GM10847 (cell line): Measurements from ENCODE around the gene RUNX1.

Experiments used
- POLR2A ChIP-seq: IDR thresholded peaks from 2 replicates; pipeline ENCODE4 v1.6.1; 2011; ENCODE audit not compliant: insufficient read length; ENCODE audit errors: extremely low read depth

RUNX1 gene

DNA sequence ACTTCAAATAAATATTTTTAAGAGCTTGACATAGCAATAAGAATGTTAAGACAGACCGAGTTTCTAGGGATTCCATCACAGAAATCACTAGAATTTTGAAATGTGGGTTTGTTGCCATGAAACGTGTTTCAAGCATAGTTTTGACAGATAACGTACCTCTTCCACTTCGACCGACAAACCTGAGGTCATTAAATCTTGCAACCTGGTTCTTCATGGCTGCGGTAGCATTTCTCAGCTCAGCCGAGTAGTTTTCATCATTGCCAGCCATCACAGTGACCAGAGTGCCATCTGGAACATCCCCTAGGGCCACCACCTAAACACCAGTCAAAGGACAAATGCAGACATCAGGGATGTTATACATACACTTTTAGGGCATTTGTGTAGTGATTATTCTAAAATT lies 168.7 kb downstream of the RUNX1 start:
- TF ChIP-seq POLR2A = no peak

DNA sequence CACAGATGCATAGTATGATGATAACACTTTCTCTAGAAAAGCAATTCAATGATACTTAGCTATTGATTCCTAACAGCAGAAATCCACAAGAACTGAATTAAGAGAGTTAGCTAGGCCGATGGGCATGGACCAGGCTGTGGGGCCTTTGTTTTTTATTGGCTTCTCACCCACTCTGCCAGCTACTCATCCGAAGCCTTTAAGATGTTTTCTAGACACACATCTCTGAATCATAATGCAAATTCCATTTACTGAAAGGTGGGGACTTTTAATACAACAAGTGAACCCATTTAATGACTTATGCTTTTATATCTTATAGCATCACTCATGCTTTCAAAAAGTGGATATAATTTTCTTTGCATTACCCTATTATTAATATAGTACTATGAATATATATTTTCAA lies 170.2 kb downstream of the RUNX1 start:
- TF ChIP-seq POLR2A = no peak

DNA sequence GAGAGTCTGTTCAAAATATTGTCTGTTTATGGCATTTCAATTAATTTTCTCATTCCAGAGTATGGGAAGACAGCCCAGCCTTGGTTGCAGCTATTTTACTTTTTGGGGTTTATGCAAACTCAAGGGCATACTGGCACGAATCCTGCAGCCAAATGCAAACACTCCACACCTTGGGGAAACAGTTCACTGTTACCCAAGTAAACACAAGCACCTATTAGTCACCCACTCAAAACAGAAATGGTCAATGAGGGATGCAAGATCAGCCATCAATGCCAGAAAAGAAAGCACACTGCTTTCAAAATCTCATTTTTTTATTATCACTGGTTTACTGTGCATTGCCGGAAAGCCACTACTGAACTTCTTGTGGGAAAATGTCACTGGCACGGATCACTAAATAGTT lies 170.6 kb downstream of the RUNX1 start:
- TF ChIP-seq POLR2A = no peak

DNA sequence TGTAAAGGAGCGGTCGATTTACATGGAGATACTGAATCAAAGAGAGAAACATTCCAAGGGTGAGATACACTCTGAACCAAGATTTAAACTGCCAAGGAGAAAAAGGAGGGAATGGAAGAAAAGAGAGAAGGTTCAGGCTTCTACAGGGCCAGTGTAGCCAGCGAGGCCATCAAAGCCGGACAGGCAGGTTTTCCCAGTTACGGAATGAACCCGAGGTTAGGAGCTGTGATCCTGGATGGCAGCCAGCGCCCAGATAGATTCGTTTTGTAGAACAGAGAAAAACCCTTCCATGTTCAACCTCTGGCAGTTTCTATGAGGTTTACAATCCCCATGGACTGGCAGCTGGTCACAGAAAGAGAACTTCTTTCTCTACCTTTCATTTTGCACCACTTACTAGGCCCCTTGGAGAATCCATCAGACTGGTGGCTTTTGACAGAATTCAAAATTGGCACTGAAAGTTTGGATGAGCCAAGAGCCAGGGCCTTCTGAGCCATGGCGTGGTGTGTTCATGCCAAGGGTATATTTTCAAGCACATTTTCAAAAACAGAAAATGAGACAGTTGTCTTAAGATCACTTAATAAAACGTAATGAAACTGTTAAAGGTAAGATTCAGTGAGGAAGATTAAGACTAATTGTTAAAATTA lies 171.5 kb downstream of the RUNX1 start:
- TF ChIP-seq POLR2A = no peak

DNA sequence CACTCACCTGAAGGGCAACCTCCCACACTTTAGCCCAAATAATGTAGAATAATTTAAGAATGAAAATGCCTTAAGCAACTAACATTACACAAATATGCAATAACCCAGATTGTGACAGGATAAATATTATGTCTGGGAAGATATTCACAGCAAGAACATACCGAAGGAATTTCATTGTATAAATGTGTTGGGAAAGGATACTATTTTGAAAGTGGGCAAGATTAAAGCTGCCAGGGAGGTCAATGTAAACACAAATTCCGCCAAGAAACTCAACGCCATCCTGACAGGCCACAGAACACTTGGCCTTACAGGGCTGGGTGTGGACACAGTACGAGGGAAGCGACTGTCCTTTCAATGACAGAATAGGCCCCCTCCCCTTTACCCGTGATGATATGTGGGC lies 173.3 kb downstream of the RUNX1 start:
- TF ChIP-seq POLR2A = no peak

DNA sequence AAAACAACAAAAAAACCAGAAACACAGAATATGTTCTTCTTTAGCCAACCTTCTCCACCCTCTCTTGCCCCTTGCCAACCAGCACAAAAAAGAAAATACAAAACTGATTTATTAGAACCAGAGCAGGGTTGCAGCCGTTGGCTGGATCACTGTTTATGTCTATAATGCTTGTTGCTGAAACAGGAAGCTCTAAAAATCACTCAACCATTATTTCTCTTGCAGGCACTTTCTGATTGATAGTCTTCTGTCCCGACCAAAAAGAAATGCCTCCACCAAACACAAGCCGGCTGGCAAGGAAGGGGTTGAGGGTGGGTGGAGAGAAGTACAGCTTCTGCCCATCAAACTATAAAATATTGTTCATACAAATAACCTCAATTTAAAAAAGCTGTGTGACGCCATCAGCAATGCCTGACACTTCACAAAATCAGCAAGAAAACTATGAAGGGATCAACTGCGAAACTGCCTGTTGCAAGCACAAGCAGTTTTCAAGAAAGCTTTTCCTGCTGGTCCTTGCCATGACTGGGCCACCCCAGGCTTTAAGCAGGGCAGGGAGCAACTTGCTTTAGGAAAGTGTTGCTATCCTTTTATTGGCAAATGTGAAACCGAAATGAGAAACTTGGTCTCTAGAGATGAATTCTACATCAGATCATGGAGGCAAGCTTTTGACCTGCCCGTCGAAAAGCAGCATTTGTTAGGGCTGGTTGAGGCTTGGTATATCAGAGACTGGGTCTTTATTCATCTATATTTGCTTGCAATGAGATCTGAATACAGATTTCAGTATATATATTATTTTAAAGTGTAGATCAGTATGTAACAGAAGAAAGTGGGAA lies 174.2 kb downstream of the RUNX1 start:
- no peak for TF ChIP-seq POLR2A

DNA sequence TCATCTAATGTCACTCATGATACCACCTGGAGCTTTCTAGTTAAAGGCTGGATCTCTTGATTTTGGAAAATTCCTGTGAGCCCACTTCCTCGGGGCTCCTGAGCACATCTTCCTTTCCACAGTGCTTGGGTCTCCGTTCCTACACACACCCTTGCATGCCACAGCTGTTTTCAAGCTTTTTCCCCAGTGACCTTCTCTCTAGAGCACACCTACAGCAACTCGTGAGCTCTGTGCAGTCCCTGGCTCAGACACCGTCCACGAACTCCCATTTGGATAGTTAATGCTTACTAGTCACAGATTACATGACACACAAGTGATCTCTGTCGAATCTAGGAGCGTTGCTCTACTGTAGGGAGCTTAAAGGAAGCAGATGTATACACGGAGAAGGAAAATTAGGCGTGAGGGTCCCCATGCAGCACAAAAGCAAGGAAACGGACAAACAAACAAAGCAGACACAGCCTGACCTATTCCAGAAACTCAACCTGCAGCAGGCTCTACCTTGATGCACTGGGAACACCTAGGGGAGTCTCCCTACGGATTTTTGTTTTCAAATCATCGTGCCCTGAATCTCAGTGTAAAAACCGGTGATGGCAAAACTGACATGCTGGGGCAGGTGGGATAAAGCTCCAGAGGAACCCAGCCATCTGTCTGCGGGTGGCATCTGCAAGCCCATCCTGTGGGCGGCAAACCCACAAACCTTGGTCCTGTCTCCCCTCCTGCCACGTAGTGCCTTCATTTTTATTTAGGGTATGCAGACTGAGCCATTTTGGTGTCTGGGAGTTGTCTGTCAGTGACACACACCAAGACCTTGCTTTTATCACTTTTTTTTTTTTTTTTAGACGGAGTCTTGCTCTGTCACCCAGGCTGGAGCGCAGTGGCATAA lies 177.8 kb downstream of the RUNX1 start:
- TF ChIP-seq POLR2A = no peak

DNA sequence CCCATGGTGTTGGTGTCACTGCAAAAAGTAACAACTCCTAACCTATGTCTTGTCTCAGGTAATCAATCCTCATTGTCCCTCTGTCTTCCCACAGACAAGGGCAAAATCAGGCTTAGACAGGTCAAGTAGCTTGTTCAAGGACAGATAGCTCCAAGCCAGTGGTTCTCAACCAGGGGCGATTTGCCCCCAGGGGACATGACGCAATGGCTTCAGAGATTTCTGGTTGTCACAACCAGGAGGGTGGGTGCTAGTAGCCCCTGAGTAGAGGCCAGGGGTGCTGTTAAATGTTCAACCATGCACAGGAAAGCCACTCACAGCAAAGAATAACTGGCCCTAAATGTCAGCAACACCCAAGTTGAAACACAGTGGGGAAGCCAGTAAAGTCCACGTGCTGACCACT lies 178.9 kb downstream of the RUNX1 start:
- TF ChIP-seq POLR2A = no peak

DNA sequence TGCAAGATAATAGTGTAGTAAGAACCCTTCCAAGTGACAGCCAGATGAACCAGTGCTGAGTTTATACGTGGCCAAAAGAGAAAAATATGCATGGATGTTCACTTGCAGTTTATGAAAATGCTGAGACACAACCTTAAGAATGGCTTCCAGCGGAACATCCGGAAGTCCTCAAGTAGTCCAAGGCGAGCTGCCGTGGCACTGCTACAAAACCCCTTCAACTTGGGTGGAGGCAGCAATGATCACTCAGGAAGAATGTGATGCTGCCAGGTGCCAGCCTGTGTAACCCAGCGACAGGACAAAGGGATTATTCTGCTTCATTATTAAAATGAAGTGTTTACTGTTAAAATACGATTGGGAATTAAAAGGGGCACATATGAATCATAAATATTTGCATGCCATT lies 179.6 kb downstream of the RUNX1 start:
- TF ChIP-seq POLR2A = no peak

DNA sequence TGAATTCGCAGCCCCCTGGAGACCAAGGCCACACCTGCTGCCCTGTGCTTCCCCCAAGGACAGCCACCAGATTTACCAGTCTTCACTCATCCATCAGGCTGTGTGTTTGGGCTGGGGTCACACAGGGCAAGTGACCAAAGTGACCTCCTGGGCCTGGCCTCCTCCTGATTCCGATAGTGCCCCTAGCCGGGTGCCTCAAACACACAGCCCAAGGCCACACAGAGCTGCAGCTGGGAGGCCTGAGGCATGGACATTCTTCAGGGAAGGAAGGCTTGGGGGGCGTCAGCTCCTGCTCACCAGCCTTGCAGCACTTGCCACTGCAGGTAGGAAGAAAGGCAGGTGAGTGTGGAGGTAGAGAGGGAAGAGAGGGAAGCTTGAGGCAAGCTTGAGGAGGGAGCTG lies 181.3 kb downstream of the RUNX1 start:
- no peak for TF ChIP-seq POLR2A

DNA sequence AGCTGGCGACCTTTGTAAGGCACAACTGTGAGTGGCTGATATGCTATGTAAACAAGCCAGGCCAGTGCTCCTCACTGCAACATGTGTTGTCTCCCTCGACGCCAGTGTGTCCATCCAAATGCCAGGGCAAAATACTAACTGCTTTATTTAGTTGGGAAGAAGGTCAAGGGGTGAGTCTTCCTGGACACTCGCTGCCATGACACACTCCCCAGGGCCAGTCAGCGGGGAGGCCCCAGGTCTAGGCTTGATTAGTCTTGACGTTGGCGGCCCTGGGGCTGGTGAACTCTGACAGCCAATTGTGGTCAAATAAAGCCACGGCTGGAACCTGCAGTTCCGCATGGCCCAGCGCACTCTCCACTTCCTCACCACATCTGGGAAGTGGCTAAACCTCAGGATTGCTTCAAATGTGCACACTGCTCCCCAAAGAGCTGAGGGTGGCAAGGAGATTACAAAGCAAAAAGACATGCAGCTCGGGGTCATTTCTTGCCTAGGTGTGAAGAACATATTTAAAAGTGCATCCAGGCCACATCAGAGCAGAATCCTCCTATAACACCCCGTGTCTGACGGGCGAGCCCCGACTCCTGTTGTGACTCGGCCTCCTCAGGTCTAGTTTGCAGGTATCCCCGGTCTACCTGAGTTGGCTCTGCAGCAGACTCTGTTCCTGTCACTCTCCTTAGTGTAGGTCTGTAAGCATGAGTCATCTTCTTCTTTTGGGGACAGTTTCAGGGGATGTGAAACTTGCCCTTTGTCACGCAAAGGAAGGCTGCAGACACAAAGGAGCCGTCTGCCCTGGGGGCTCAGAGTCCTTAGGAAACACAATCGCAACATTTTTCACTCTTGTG lies 183.5 kb downstream of the RUNX1 start:
- TF ChIP-seq POLR2A = no peak

DNA sequence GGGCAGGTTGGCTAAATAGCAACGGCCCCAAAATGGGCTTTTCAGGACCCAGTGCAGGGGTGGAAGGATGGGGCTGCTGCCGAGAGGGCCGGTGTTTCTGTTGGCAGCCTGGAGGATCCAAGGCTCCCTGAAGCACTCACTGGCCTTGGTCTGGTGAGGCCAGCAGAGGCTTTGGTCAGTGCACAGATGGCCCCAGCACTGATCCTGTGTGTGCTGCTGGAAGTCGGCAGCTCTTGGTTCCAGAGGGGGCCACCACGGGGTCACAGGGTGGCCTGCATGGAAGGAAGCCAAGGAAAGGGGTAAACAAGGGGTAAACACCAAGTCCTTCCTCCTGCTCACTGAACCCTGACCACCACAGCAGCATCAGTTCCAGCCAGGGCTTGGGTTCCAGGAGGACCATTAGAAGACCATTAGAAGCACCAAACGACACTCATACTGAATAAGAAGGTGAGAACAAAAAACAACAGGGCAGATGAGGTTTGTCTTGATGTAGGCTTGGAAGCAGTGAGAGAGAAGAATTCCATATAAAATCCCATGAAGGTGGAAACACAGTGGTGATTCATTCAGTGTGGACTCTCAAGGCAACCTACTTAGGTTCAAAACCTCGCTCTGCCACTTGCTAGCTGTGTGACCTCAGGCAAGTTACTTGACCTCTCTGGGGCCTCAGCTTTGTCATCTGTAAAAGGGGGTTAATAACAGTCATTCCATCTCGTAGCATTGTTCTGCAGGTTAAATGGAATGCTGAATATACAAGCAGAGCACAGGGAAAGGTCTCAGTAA lies 184.5 kb downstream of the RUNX1 start:
- TF ChIP-seq POLR2A = no peak

DNA sequence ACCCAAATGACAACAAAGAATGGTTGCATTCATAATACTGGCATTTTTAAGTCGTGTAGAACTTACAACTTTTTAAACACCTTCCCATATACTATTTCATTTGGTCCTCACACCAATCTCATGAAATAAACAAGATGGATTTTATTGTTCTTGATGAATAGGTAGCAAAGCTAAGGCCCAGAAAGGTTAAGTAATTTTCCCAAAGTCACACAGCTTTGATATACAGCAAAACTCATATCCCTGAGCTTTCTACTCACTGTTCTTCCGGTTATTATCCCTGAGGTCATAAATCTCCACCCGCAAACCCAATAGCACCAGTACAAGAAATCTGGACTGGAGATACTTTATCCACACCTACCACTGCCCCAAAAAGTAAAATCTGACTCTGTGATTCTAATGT lies 186.2 kb downstream of the RUNX1 start:
- TF ChIP-seq POLR2A = no peak

DNA sequence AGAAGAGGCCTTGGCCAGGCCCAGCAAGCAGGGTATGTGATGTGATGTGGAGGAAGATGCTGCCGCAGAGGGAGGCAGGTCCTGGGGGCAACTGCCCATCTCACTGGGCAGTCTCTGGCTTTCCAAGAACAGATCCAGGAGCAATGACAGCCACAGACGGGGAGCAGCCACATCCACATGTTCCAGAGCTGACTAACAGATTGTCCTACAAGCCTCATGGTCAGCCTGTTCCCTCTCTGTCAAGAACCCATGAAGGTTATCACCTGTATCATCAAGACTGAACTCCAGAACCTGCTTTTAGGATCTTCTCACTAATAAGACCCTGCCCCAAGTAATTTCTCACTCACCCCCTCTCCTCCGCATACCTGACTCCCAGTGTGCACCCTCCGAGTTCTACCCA lies 187.8 kb downstream of the RUNX1 start:
- TF ChIP-seq POLR2A = no peak

DNA sequence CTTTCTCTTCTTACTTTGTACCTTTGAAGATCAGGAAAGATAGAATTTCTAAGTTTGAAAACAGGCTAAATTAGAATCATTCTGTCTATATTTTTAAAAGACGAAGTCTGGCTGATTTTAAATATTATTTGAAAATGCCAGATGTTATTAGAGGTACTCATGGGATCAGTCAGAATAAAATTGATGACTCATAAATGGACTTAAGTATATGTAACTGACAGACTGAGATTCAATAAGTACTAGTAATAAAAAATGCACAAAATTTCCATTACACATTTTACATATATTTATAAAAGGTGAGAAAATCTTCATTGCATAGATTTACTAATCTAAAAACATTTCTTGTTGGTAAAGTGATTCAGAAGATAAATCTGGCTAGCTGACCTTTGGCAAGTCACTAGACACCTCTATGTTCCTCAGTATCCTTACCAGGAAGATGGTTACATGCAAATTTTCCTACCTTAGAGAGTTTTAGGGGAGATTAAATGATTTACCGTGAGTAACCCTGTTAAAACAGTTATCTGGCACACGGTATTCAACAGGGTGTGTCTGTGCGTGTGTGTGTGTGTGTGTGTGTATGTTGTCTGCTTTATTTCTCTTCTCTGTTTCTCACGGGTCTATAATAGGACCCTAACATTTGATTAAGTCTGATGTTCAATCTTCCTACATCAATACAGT lies 189.0 kb downstream of the RUNX1 start:
- no peak for TF ChIP-seq POLR2A
